Loucy (cell line): ENCODE data around the gene TSPAN4.

Source experiments
- EZH2phosphoT487 ChIP-seq: fragments of 200-600 bp; IDR thresholded peaks from 2 replicates; pipeline ENCODE4 v1.6.1; 2018; ENCODE audit warnings: antibody characterized with exemption, mild to moderate bottlenecking, moderate library complexity, borderline replicate concordance
- TF ChIP-seq, protein P1 (sequence below): fragments of 200-600 bp; sonication (generic); conservative IDR thresholded peaks from 2 replicates; pipeline ENCODE4 v1.5.1; 2014; ENCODE audit warnings: mild to moderate bottlenecking, antibody characterized with exemption, low read length

DNA sequence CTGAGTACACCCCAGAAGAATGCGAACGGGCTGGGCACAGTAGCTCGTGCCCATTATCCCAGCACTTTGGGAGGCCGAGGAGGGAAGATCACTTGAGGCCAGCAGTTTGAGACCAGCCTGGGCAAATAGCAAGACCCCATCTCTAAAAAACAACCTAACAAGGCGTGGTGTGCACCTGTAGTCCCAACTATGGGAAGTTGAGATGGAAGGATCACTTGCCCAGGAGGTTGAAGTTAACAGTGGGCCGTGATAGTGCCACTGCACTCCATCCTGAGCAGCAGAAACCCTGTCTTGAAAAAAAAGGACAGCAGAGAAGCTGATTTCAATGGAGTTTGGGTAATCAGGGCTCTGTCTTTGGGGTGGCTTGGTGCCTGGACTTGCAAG, 29.6 kb upstream of the TSPAN4 start:
- TF ChIP-seq, protein P1, sequence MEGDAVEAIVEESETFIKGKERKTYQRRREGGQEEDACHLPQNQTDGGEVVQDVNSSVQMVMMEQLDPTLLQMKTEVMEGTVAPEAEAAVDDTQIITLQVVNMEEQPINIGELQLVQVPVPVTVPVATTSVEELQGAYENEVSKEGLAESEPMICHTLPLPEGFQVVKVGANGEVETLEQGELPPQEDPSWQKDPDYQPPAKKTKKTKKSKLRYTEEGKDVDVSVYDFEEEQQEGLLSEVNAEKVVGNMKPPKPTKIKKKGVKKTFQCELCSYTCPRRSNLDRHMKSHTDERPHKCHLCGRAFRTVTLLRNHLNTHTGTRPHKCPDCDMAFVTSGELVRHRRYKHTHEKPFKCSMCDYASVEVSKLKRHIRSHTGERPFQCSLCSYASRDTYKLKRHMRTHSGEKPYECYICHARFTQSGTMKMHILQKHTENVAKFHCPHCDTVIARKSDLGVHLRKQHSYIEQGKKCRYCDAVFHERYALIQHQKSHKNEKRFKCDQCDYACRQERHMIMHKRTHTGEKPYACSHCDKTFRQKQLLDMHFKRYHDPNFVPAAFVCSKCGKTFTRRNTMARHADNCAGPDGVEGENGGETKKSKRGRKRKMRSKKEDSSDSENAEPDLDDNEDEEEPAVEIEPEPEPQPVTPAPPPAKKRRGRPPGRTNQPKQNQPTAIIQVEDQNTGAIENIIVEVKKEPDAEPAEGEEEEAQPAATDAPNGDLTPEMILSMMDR, result no peak
- TF ChIP-seq EZH2phosphoT487, result no peak
